Mucosa of descending colon (tissue), 3 donors: ENCODE results near the gene POU2AF3. TPM values are rescaled to one million over a fixed set of nuclear protein-coding genes. Genes with fewer than 3 reads are reported as not detected.

ENCODE experiments used
- ATAC-seq: fragments of 200-7000 bp; cut with Tn5 transposase; one replicate; pipeline ENCODE4 v1.9.1; 2020; ENCODE audit warnings: mild to moderate bottlenecking, moderate library complexity
- DNase-seq, 3 donors: peaks; one replicate each; pipeline ENCODE4 v3.0.0-alpha.2; 2020
- H3K36me3 ChIP-seq: fragments of 200-600 bp; one replicate; pipeline ENCODE4 v1.8.0; 2021; ENCODE audit warnings: low read depth, mild to moderate bottlenecking
- H3K4me1 ChIP-seq: fragments of 200-600 bp; one replicate; pipeline ENCODE4 v1.8.0; 2021; ENCODE audit warnings: low read depth, mild to moderate bottlenecking
- H3K4me3 ChIP-seq: fragments of 200-600 bp; one replicate; pipeline ENCODE4 v1.8.0; 2021; ENCODE audit warnings: mild to moderate bottlenecking
- H3K9me3 ChIP-seq: fragments of 200-600 bp; one replicate; pipeline ENCODE4 v1.8.0; 2021; ENCODE audit warnings: mild to moderate bottlenecking
- CTCF ChIP-seq: fragments of 200-600 bp; IDR thresholded peaks from one replicate; pipeline ENCODE4 v1.8.0; 2022; ENCODE audit warnings: antibody characterized with exemption, mild to moderate bottlenecking
- intact Hi-C, 2 donors: fragments of 100-400 bp; cut with DNase I in 1 of 2; cut with micrococcal nuclease in 1 of 2; formaldehyde crosslinking; loops; one replicate each; pipeline versions ENCODE4 v1.11.0 to v1.11.1; 2022; cut with DNase I, micrococcal nuclease
- total RNA-seq, 3 donors: library from RNA; stranded (reverse); fragmentation: NEBNext Ultra II Directional in 2 of 3; extraction: Animal tissue kit (Norgen Biotek cat#: 25700) in 2 of 3; gene quantifications; one replicate each; pipeline versions ENCODE4 v1.2.1 to v1.2.4, GENCODE V29; 2021 to 2023
- donor health status: DM: no; HTN: no; CAD: no; lungs with moderate emphysema.
- donor health status: DM: no; HTN: no; CAD: no.
- donor health status: DM: no; HTN: yes; CAD: no.

Gene POU2AF3
- total RNA-seq, 3 donors from 2014 or later = 6.7 to 14.5 (median 8.1) TPM

GRCh38 chr11:111352935-111353710, 54.8 kb downstream of the POU2AF3 start:
- ATAC-seq (peak; percentile 84), DNase-seq (no peak)
- no peaks in the 10 kb centered on the region for H3K36me3 ChIP-seq
- no peaks in the 10 kb centered on the region for H3K9me3 ChIP-seq
- no peak for TF ChIP-seq CTCF
- H3K4me1 ChIP-seq = no peaks in the 10 kb centered on the region
- H3K4me3 ChIP-seq = no peak overlapping the region
- intact Hi-C loops = no loop called here

GRCh38 chr11:111353776-111354600, 55.6 kb downstream of the POU2AF3 start:
- H3K9me3 ChIP-seq = no peaks in the 10 kb centered on the region
- no peaks in the 10 kb centered on the region for H3K4me1 ChIP-seq
- intact Hi-C loops = no loop called here
- no peak for TF ChIP-seq CTCF
- DNase-seq (no peak), ATAC-seq (no peak)
- no peak overlapping the region for H3K4me3 ChIP-seq
- no peaks in the 10 kb centered on the region for H3K36me3 ChIP-seq

- Histone ChIP-seq H3K36me3 (no peaks in the 10 kb centered on the region), H3K4me1 (peaks cover 1% of the 10 kb centered on the region), H3K9me3 (no peaks in the 10 kb centered on the region), H3K4me3 (no peak overlapping the region)
- ATAC-seq (no peak), DNase-seq (no peak)
- intact Hi-C loops = no loop called here
- no peak for TF ChIP-seq CTCF
Measured at GRCh38 chr11:111354601-111354891, 56.2 kb downstream of the POU2AF3 start.

GRCh38 chr11:111355101-111355500, 56.8 kb downstream of the POU2AF3 start:
- H3K9me3 ChIP-seq = no peaks in the 10 kb centered on the region
- no peak for TF ChIP-seq CTCF
- no peak overlapping the region for H3K4me3 ChIP-seq
- no peaks in the 10 kb centered on the region for H3K36me3 ChIP-seq
- no peak for ATAC-seq
- H3K4me1 ChIP-seq = peaks cover 7% of the 10 kb centered on the region
- intact Hi-C loops = no loop called here
- DNase-seq = no peak

- Histone ChIP-seq H3K4me1 (peaks cover 17% of the 10 kb centered on the region), H3K4me3 (no peak overlapping the region), H3K36me3 (no peaks in the 10 kb centered on the region), H3K9me3 (no peaks in the 10 kb centered on the region)
- TF ChIP-seq CTCF = no peak
- DNase-seq = no peak
- no peak for ATAC-seq
- intact Hi-C loops = no loop called here
Measured at GRCh38 chr11:111355956-111356659, 57.8 kb downstream of the POU2AF3 start.
